Liver (tissue), 9 donors: ENCODE measurements around the gene INPP5F. TPM values are rescaled to one million over a fixed set of nuclear protein-coding genes. Genes with fewer than 3 reads are reported as not detected.

Source experiments
- DNase-seq: peaks from one replicate; pipeline ENCODE4 v3.0.0-alpha.2; 2017; ENCODE audit warnings: low spot score
- H3K27ac ChIP-seq, 2 donors: one replicate each; pipeline ENCODE4 v1.7.0; 2013; ENCODE audit warnings: inconsistent platforms in 2 of 2, low read length in 2 of 2, control low read depth in 1 of 2, low read depth in 1 of 2, mild to moderate bottlenecking in 1 of 2
- H3K27me3 ChIP-seq, 4 donors: one replicate each; pipeline versions ENCODE4 v1.6.1 to v1.7.0; 2013; ENCODE audit warnings: low read length in 3 of 4, inconsistent platforms in 1 of 4, mild to moderate bottlenecking in 1 of 4, moderate library complexity in 1 of 4; ENCODE audit not compliant: control insufficient read depth in 4 of 4, insufficient read depth in 4 of 4
- H3K36me3 ChIP-seq, 4 donors: one replicate each; pipeline versions ENCODE4 v1.6.1 to v1.7.0; 2013; ENCODE audit warnings: low read length in 3 of 4, mild to moderate bottlenecking in 3 of 4, low read depth in 1 of 4, moderate library complexity in 1 of 4; ENCODE audit not compliant: control insufficient read depth in 4 of 4, insufficient read depth in 3 of 4
- H3K4me1 ChIP-seq, 4 donors: one replicate each; pipeline versions ENCODE4 v1.6.1 to v1.7.0; 2013; ENCODE audit warnings: low read length in 3 of 4, mild to moderate bottlenecking in 3 of 4, moderate library complexity in 1 of 4; ENCODE audit not compliant: control insufficient read depth in 4 of 4, insufficient read depth in 4 of 4
- H3K4me3 ChIP-seq, 3 donors: one replicate each; pipeline versions ENCODE4 v1.6.1 to v1.7.0; 2013; ENCODE audit warnings: low read length in 3 of 3, control low read depth in 1 of 3, low read depth in 1 of 3, mild to moderate bottlenecking in 1 of 3
- H3K9ac ChIP-seq, 2 donors: one replicate each; pipeline ENCODE4 v1.7.0; 2013; ENCODE audit warnings: low read length in 2 of 2, mild to moderate bottlenecking in 2 of 2, moderate library complexity in 2 of 2, control low read depth in 1 of 2, low read depth in 1 of 2
- H3K9me3 ChIP-seq, 4 donors: one replicate each; pipeline versions ENCODE4 v1.6.1 to v1.7.0; 2013; ENCODE audit warnings: low read length in 3 of 4; ENCODE audit not compliant: control insufficient read depth in 4 of 4
- EGR1 ChIP-seq, 2 donors: IDR thresholded peaks; 2 replicates each; pipeline ENCODE4 v1.6.1; 2016 to 2018; ENCODE audit warnings: antibody characterized with exemption in 2 of 2, low read depth in 2 of 2
- FOXA1 ChIP-seq: IDR thresholded peaks from 2 replicates; pipeline ENCODE4 v1.6.1; 2016; ENCODE audit warnings: antibody characterized with exemption
- FOXA2 ChIP-seq: IDR thresholded peaks from 2 replicates; pipeline ENCODE4 v1.6.1; 2016; ENCODE audit warnings: antibody characterized with exemption
- GABPA ChIP-seq, 2 donors: IDR thresholded peaks in 1 of 2; conservative IDR thresholded peaks in 1 of 2; 2 replicates each; pipeline ENCODE4 v1.6.1; 2016; ENCODE audit warnings: antibody characterized with exemption in 2 of 2, mild to moderate bottlenecking in 1 of 2, moderate library complexity in 1 of 2
- HNF4A ChIP-seq, 2 donors: conservative IDR thresholded peaks; 2 replicates each; pipeline ENCODE4 v1.6.1; 2016; ENCODE audit warnings: antibody characterized with exemption in 2 of 2, mild to moderate bottlenecking in 2 of 2
- HNF4G ChIP-seq: IDR thresholded peaks from 2 replicates; pipeline ENCODE4 v1.6.1; 2016; ENCODE audit warnings: antibody characterized with exemption
- JUND ChIP-seq, 2 donors: IDR thresholded peaks; 2 replicates each; pipeline ENCODE4 v1.6.1; 2016; ENCODE audit warnings: antibody characterized with exemption in 2 of 2
- RAD21 ChIP-seq, 2 donors: IDR thresholded peaks; 2 replicates each; pipeline ENCODE4 v1.6.1; 2016; ENCODE audit warnings: antibody characterized with exemption in 2 of 2, mild to moderate bottlenecking in 2 of 2
- RXRA ChIP-seq, 2 donors: IDR thresholded peaks; 2 replicates each; pipeline ENCODE4 v1.6.1; 2017 to 2018; ENCODE audit warnings: antibody characterized with exemption in 2 of 2, mild to moderate bottlenecking in 1 of 2
- SP1 ChIP-seq: IDR thresholded peaks from 2 replicates; pipeline ENCODE4 v1.6.1; 2018; ENCODE audit warnings: antibody characterized with exemption, mild to moderate bottlenecking
- YY1 ChIP-seq: IDR thresholded peaks from 2 replicates; pipeline ENCODE4 v1.6.1; 2016; ENCODE audit warnings: antibody characterized with exemption, mild to moderate bottlenecking
- WGBS: extraction: QIAGEN DNeasy Blood & Tissue Kit; methylation state at CpG from one replicate; pipeline ENCODE4 v1.1.7; 2013; 5-methylcytosine and 5-hydroxymethylcytosine counted together
- polyA plus RNA-seq, 2 donors: library from polyadenylated mRNA; stranded (reverse) in 1 of 2; unstranded in 1 of 2; fragments of 200-250 nt in 1 of 2; fragments of >200 nt in 1 of 2; fragmentation: Nextera tagmentation in 1 of 2; extraction: Ambion mirVana in 1 of 2; gene quantifications; one replicate each; pipeline versions ENCODE4 v1.2.1 to v1.2.3, GENCODE V29; 2013 to 2015
- total RNA-seq, 2 donors: library from RNA; depleted of rRNA; stranded (reverse); fragments of >200 nt; gene quantifications; one replicate each; pipeline ENCODE4 v1.2.3, GENCODE V29; 2014
- TF ChIP-seq, protein P1 (sequence below): fragments of 150-350 bp; IDR thresholded peaks from 2 replicates; pipeline ENCODE4 v1.5.1; 2017; ENCODE audit warnings: improper control_type of control experiment, low read depth, low read length; ENCODE audit not compliant: missing input control
- TF ChIP-seq, protein P2 (sequence below): IDR thresholded peaks from 2 replicates; pipeline ENCODE4 v1.6.1; 2016; ENCODE audit warnings: antibody characterized with exemption
- TF ChIP-seq, protein P3 (sequence below): IDR thresholded peaks from 2 replicates; pipeline ENCODE4 v1.6.1; 2016; ENCODE audit warnings: antibody characterized with exemption, mild to moderate bottlenecking
- donor health status: healthy.
- donor health status: healthy.
- donor health status: healthy.
- donor health status: healthy.
- donor health status: healthy.

The INPP5F gene
- total and polyA plus RNA-seq, 4 donors = 1.1 to 8.1 (median 2.1) TPM

DNA sequence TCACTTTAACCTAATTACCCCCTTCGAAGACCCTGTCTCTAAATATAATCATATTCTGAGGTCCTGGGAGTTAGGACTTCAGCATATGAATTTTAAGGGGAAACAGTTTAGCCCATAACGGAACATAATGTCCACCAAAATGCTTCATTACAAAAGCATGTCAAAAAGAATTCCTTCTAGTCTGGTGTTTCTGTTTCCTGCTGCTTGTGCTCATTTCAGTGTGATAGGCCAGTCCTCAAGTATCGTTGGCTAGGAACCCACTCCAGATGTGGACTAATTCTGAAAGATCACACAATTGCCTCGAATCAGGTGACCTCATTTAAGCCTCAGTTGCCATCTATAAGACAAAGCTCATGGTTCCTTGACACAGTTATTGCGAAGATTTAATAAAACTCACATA lies 29.6 kb downstream of the INPP5F start:
- H3K27ac ChIP-seq = no peak overlapping the region
- no peaks in the 10 kb centered on the region for H3K4me1 ChIP-seq
- no peak for DNase-seq
- H3K9ac ChIP-seq = no peak overlapping the region
- no peaks in the 10 kb centered on the region for H3K27me3 ChIP-seq
- no peak for TF ChIP-seq RAD21 (IDR thresholded peaks at IDR 0.05)
- 96% methylated on average over 5 of the region's 5 CpGs for WGBS
- no peaks in the 10 kb centered on the region for H3K9me3 ChIP-seq
- no peaks in the 10 kb centered on the region for H3K36me3 ChIP-seq
- H3K4me3 ChIP-seq = no peak overlapping the region

DNA sequence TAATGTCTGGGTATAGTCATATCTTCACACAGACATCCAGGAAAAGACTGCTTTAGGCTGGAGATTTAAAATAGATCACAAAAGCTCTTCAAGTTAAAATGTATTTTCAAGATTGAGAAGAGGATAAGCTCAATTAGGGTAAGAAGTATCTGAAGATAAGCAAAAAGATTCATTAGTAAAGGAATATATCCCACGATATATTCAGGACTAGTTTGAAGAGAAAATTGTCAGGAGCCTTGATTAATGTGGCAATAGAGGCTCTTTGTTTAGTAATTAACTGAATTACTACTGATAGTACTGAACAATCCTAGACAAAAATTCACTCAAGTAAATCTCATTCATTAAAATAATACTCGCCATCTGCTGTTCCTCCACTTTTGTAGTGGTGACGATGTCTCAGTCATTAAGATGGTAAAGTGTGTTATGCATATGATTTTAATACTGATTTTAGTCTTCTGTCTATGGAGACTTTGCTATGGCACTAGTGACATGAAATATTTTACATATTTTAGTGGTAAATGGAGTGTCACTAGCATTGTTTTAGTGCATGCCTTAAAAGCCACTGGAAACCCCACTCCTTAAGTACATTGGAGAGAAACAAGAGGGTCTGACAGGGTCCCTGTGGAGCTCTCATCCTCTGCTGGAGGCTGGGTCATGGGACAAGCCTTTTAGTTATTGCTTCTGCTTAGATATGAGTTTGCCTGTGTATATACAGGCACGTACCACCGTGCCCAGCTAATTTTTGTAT lies 32.8 kb downstream of the INPP5F start:
- Histone ChIP-seq H3K4me1 (no peaks in the 10 kb centered on the region), H3K36me3 (no peaks in the 10 kb centered on the region), H3K27ac (no peak overlapping the region), H3K9ac (no peak overlapping the region), H3K9me3 (no peaks in the 10 kb centered on the region), H3K27me3 (no peaks in the 10 kb centered on the region), H3K4me3 (no peak overlapping the region)
- 95% methylated on average over 5 of the region's 5 CpGs for WGBS
- DNase-seq = no peak
- TF ChIP-seq SP1 = no peak
- no peak for TF ChIP-seq FOXA2
- TF ChIP-seq, protein P1, sequence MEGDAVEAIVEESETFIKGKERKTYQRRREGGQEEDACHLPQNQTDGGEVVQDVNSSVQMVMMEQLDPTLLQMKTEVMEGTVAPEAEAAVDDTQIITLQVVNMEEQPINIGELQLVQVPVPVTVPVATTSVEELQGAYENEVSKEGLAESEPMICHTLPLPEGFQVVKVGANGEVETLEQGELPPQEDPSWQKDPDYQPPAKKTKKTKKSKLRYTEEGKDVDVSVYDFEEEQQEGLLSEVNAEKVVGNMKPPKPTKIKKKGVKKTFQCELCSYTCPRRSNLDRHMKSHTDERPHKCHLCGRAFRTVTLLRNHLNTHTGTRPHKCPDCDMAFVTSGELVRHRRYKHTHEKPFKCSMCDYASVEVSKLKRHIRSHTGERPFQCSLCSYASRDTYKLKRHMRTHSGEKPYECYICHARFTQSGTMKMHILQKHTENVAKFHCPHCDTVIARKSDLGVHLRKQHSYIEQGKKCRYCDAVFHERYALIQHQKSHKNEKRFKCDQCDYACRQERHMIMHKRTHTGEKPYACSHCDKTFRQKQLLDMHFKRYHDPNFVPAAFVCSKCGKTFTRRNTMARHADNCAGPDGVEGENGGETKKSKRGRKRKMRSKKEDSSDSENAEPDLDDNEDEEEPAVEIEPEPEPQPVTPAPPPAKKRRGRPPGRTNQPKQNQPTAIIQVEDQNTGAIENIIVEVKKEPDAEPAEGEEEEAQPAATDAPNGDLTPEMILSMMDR = no peak
- TF ChIP-seq GABPA (IDR thresholded peaks at IDR 0.05 in 1 of 2, conservative IDR thresholded peaks at IDR 0.05 in 1 of 2) = no peak
- TF ChIP-seq, protein P2, sequence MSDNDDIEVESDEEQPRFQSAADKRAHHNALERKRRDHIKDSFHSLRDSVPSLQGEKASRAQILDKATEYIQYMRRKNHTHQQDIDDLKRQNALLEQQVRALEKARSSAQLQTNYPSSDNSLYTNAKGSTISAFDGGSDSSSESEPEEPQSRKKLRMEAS = no peak
- no peak for TF ChIP-seq JUND (IDR thresholded peaks at IDR 0.05)
- TF ChIP-seq, protein P3, sequence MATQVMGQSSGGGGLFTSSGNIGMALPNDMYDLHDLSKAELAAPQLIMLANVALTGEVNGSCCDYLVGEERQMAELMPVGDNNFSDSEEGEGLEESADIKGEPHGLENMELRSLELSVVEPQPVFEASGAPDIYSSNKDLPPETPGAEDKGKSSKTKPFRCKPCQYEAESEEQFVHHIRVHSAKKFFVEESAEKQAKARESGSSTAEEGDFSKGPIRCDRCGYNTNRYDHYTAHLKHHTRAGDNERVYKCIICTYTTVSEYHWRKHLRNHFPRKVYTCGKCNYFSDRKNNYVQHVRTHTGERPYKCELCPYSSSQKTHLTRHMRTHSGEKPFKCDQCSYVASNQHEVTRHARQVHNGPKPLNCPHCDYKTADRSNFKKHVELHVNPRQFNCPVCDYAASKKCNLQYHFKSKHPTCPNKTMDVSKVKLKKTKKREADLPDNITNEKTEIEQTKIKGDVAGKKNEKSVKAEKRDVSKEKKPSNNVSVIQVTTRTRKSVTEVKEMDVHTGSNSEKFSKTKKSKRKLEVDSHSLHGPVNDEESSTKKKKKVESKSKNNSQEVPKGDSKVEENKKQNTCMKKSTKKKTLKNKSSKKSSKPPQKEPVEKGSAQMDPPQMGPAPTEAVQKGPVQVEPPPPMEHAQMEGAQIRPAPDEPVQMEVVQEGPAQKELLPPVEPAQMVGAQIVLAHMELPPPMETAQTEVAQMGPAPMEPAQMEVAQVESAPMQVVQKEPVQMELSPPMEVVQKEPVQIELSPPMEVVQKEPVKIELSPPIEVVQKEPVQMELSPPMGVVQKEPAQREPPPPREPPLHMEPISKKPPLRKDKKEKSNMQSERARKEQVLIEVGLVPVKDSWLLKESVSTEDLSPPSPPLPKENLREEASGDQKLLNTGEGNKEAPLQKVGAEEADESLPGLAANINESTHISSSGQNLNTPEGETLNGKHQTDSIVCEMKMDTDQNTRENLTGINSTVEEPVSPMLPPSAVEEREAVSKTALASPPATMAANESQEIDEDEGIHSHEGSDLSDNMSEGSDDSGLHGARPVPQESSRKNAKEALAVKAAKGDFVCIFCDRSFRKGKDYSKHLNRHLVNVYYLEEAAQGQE = no peak
- TF ChIP-seq HNF4G = no peak

DNA sequence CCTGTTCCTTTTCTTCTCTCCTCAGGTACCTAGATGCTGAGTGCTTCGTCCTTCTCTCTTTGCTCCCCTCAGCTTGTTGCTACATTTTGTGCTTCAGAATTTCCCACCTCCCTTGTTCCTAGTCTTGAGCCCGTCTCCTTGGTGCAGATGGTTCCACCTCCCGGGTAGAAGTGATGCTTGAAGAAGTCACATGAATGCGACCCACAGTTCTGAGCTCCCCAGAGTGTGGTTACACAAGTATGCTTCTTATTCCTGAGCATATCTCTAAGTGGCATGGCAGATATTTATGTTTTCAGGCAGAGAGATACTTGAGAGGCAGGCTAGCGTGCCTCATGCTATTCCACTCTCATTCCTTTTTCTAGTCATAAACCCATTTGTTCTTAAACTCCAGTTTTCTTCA lies 34.0 kb downstream of the INPP5F start:
- H3K9me3 ChIP-seq = no peaks in the 10 kb centered on the region
- H3K4me3 ChIP-seq = no peak overlapping the region
- H3K36me3 ChIP-seq = no peaks in the 10 kb centered on the region
- no peaks in the 10 kb centered on the region for H3K4me1 ChIP-seq
- WGBS = 95% methylated on average over 5 of the region's 5 CpGs
- H3K27me3 ChIP-seq = no peaks in the 10 kb centered on the region
- no peak overlapping the region for H3K27ac ChIP-seq
- no peak for DNase-seq
- H3K9ac ChIP-seq = no peak overlapping the region
- TF ChIP-seq YY1 (no peak), RAD21 (IDR thresholded peaks at IDR 0.05) (no peak), SP1 (no peak), EGR1 (IDR thresholded peaks at IDR 0.05; ENCODE audit: low read depth in 2 of 2) (no peak), HNF4A (conservative IDR thresholded peaks at IDR 0.05) (no peak), FOXA1 (no peak), GABPA (IDR thresholded peaks at IDR 0.05 in 1 of 2, conservative IDR thresholded peaks at IDR 0.05 in 1 of 2) (no peak), RXRA (IDR thresholded peaks at IDR 0.05) (no peak)
- TF ChIP-seq, protein P1 = no peak
